Activated CD4-positive, alpha-beta T cell treated with anti-CD3 and anti-CD28 coated beads, Interleukin-2, amount 50 U/mL, for 16 hours (primary cell): Measurements from ENCODE around the gene TSEN34.
"Not testable (repeated sequence)": the region's sequence is repeated elsewhere in the genome, so short reads cannot be mapped to it uniquely, and the experiment has no call there.

Source experiments
- DNase-seq: peaks from one replicate; pipeline ENCODE4 v3.0.0-alpha.2; 2020

Gene TSEN34

DNA sequence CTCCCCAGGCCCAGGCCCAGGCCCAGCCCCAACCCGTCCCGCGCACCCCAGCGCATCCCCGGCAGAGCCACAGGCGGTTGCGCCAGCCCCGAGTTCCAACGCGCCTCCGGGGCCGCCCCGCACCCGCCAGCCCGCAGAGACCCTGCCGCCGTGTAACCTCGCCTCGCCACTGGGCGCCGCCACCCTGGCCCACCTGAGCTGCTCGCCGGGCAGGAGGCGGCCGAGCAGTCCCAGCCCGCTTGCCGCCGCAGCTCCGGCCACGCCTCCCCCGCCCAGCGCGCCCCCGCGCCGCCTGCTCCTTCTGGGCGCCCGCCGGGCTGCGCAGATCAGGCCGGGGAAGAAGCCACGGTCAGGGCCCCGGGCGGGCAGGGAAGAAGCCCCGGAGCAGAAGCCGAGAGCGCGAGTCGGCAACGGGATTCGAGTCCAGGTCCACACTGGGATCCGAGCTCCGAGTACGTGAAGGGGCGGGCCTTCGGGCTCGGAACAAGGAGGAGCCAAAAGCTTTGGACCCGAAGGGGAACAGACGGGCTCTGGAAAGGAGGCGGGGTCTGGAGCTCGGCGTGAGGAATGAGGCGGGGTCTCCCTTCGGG, 1.9 kb upstream of the TSEN34 start, which contains the start of gene MBOAT7:
MBOAT7 (minus strand) TSS at position 436 of the 590 bp plus-strand sequence. CDS start 1,072 bp downstream, outside the sequence.
- DNase-seq, result no peak

DNA sequence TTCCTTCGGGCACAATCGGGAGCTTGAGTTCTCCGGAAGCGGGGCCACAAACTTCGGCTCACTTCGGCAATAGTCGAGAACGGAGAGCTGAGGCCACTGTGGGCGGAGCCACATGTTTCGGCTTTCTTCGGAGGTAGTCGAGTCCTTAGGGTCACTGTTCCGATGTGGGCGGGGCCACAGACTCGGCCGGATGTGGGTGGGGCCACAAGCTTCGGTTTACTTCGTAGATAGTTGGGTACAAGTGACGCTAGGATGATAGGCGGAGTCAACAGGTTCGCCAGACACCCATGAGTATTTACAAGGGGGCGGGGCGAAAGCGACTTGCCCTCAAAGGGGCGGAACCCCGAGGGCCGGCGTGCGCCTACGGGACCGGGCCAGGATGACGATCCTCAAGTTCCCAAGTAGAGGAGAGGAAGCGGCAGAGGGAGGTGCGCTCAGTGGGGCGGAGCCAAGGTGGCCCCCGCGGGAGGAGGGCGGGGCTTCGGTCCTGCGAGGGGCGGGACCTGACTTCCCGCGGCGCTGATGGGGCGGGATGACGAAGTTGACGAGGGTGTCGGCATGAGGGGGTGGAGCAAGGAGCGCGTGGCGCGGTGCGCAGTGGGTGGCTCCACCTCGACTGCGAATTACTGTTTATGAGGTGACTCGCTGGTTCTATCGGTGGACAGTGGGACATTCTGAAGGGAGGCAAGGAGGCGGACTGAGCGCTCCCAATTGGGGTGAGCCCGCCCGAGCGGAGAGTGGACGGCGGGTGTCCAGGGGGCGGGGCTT, 1.2 kb upstream of the TSEN34 start:
- peak; percentile 100 for DNase-seq

DNA sequence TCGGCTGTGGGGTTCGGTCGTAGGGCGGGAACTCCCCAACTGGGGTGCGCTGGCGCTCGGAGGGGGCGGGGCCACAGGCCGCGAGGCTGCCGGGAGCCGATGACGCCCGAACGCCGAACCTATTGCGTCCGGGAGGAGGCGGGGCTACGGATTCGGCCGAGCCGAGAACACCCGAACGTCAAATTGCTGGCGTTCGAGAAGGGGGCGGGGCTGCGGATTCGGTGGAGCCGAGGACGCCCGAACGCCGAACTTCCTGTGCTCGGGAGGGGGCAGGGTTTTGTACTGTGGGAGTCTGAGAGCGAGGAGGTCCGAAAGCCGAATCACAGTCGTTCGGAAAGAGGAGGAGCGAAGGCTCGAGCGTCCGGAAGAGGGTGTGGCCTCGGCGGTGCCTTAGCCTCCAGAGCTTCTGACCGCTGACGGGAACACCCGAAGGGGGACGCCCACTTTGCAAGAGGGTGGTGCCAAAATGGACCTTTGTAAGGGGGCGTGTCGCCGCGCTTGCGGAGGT, 551 bp upstream of the TSEN34 start:
- peak; percentile 100 for DNase-seq

DNA sequence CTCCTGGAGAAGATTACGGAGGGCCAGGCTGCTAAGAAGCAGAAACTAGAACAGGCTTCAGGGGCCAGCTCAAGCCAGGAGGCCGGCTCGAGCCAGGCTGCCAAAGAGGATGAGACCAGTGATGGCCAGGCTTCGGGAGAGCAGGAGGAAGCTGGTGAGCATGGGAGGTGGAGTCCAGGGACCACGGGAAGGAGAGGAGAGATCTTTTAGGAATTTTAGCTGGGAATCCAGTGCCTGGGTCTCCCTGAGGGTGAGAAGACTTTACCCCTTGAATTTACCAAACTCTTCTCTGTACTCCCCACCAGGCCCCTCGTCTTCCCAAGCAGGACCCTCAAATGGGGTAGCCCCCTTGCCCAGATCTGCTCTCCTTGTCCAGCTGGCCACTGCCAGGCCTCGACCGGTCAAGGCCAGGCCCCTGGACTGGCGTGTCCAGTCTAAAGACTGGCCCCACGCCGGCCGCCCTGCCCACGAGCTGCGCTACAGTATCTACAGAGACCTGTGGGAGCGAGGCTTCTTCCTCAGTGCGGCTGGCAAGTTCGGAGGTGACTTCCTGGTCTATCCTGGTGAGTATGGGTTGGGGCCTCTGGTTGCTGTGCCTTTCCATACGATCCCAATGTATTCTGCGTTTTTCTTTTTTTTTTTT, 824 bp downstream of the TSEN34 start:
- DNase-seq, result no peak

DNA sequence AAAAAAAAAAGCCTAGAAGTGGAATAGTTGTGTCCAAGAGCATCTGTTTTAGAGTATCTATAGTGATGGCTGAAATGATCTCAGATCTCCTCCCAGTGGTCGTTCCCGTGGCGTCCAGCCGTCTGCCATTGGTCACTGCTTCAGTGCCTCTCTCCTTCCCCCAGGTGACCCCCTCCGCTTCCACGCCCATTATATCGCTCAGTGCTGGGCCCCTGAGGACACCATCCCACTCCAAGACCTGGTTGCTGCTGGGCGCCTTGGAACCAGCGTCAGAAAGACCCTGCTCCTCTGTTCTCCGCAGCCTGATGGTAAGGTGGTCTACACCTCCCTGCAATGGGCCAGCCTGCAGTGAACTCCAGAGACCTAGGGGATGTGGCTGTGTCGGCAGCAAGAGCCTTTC, 1.9 kb downstream of the TSEN34 start:
- no peak for DNase-seq

DNA sequence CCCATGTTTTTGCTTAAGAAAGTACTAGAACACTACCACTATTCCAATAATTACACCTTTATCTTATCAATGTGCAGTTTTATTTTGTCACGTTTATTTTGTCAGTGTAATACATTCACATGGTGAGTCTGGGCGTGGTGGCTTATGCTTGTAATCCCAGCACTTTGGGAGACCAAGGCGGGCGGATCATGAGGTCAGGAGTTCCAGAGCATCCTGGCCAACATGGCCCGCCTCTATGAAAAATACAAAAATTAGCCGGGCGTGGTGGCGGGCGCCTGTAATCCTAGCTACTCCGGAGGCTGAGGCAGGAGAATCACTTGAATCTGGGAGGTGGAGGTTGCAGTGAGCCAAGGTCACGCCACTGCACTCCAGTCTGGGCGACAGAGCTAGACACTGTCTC, 3.4 kb downstream of the TSEN34 start:
- not testable (repeated sequence) for DNase-seq

DNA sequence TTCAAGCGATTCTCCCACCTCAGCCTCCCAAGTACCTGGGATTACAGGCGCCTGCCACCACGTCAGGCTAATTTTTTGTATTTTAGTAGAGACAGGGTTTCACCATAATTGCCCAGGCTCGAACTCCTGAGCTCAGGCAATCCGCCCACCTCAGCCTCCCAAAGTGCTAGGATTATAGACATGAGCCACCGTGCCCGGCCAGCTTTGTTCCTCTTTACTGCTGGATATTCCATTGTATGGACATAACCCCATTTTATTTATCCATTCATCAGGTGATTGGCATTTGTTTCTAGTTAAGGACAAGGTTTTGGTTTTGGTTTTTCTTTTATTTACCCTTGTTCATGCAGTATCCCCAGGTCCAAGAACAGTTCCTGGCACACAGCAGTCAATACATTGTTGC, 5.4 kb downstream of the TSEN34 start:
- no peak for DNase-seq

DNA sequence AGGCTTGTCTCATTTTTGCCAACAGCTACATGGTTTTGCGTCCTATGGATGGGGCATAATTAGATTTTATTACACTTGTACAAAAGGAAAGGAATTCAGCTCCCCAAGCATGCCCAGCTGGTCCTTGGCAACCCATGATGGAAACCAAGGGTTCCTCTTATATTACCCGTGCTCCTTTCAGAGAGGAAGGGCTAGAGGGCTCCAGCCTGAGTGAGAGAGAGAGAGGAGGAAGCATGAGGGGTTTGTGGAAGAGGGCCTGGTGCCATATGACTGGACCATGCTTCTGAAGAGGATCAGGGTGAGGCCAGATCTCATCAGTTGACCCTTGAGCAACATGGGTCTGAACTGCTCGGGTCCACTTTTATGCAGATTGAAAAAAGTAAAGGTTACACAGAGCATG, 6.0 kb downstream of the TSEN34 start:
- DNase-seq, result no peak

DNA sequence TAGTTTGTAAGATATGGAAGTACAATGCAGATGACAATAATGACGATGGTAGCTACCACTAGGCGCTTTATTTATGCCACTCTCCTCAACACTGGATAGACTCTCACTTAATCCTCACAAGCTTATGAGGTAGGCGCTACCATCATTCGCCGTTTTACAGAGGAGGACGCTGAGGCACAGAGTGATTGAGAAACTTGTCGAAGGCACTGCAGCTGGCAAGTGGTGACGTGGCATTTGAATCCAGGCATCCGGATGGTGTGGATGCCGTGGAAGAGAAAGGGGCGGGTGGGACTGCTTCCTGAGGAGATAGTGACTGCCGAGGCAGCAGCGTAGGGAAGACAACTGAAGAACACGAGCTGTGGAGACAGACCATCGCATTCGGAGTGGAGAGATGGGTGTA, 8.3 kb downstream of the TSEN34 start:
- no peak for DNase-seq

DNA sequence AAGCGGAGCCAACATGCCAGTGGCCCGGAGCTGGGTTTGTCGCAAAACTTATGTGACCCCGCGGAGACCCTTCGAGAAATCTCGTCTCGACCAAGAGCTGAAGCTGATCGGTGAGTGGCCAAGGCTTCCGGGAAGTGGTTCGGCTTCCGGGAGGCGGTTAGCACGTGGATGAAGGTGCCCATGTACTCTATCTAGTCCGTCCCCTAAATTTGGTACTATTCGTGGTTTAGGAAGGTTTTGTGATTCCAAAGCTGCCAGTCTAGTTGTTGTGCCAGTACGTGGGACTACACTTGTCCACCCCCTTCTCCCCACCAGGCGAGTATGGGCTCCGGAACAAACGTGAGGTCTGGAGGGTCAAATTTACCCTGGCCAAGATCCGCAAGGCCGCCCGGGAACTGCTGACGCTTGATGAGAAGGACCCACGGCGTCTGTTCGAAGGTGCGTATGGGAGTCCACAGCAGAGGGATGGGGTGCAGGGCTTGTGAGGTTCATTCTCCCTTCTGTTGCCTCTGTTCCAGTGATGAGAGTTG, 10.1 kb downstream of the TSEN34 start:
- DNase-seq, result no peak

DNA sequence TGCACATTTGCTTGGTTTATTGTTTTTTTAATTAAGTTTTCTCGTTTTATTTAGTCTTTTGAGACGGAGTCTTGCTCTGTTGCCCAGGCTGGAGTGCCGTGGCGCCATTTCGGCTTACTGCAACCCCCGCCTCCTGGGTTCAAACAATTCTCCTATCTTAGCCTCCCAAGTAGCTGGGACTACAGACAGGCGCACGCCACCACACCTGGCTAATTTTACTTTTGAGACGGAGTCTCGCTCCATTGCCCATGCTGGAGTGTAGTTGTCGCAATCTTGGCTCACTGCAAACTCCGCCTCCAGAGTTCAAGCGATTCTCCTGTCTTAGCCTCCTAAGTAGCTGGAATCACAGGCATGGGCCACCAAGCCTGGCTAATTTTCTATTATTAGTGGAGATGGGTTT, 10.9 kb downstream of the TSEN34 start:
- no peak for DNase-seq

DNA sequence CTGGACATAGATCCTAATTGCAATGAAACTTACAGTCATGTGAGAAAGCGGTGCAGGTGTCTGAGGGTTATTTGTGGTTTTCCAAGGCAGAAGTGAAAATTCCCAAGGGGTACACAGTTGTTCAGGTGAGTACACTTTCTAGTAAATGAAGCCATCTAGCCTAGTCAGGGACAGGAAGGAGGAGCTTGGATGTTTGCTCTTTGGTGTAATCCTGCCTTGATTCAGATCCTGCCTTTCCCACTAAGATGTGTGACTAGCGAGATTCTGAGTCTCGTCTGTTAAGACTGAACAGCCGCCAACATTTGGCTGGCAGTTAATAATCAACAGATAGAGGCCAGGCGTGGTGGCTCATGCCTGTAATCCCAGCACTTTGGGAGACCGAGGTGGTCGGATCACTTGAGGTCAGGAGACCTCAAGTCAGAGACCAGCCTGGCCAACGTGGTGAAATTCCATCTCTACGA, 12.1 kb downstream of the TSEN34 start:
- no peak for DNase-seq

DNA sequence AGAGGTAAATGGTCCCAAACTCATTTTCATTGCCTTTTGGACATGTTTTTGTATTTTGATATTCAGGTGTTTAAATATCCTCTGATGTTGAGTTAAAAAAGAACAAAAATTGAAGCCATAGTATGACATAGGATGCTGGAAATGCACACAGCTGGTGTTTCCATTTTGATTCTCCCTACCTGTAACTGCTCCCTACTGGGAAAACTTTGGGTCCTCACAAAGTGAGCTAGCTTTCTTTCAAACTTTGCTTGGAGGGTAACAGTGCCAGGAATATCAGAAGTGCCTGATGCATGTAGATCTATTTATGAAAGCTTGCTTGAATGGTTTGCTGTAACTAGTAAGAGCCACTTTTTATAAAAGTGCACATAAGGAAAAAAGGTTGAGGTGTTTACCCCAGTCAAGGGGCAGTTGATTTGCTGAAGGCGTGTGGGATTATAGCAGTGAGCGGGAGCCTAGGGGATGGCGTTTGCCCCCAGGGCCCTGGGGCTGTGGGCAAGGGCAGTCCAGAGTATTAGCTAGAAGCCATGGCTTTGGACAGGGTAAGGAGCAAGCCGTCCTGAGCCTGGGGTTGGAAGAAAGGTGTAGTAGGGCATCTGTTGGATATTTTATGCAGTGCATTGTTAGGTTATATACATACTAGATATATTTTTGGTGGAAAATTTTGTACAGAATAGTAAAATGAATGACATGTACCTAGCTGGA, 13.8 kb downstream of the TSEN34 start:
- DNase-seq, result no peak

DNA sequence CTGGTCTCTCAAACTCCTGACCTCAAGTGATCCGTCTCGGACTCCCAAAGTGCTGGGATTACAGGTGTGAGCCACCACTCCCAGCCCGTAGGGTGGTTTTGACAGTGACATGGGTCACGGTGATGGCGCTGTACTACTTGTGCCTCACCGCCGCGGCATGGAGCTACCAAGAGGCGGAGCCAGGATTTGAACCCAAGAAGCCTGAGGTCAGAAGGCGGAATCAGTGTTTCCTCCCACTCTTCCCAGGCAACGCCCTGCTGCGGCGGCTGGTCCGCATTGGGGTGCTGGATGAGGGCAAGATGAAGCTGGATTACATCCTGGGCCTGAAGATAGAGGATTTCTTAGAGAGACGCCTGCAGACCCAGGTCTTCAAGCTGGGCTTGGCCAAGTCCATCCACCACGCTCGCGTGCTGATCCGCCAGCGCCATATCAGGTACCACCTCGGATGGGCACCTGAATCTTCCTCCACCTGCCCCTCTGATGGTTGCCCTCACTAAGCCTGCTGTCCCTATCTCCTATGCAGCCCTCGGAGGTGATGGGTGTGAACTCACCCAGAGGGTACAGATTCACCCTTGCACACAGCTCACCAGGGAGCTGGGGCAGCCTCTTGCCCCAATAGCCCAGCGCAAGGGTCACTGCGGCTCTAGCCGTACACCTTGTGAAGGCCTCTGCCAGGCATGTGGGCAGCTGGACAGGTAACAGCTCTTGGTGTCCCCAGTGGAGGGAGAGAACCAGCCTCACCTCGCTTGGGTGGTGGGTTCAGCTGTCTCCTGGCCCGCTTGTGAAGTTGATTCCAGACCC, 15.1 kb downstream of the TSEN34 start:
- DNase-seq, result no peak

DNA sequence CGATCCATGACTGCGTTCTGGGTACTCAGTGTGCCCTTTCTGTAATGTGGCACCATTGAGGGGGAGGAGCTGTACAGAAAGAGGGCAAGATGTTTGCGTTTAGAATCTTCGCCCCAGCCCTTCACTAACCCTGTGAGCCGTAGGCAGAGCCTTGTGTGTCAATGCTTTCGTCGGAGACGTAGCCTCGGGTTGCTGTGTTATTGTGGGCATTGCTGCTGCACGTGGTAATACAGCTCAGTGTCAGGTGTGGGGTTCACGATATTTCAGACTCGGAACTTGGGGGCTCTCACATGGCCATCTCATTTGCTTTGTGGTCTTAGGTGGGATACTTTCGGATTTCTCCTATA, 15.7 kb downstream of the TSEN34 start:
- DNase-seq, result no peak

DNA sequence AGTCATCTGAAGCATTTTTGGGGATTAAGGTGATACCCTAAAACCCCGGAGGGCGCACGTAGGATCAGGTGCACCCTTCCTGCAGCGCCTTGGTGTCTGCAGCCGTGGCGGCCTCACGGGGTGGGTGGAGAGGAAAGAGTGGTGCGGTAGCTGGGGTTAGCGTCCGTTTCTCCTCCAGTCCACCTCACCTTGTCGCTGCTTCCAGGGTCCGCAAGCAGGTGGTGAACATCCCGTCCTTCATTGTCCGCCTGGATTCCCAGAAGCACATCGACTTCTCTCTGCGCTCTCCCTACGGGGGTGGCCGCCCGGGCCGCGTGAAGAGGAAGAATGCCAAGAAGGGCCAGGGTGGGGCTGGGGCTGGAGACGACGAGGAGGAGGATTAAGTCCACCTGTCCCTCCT, 16.1 kb downstream of the TSEN34 start:
- not testable (repeated sequence) for DNase-seq

DNA sequence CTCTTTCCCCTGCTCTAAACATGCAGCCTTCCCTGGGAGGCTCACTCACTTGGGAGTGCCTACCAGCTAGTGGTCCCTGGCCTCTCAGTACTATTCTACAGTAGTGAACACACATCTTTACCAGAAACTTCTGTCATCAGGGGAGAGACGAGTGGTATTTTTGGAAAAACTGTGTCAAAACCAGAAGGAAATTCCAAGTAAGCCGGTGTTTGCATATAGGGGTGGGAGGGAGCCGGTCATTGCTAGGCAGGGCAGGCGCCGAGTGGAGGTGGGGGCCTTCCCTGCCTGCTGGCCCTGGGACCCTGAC, 16.5 kb downstream of the TSEN34 start:
- no peak for DNase-seq

DNA sequence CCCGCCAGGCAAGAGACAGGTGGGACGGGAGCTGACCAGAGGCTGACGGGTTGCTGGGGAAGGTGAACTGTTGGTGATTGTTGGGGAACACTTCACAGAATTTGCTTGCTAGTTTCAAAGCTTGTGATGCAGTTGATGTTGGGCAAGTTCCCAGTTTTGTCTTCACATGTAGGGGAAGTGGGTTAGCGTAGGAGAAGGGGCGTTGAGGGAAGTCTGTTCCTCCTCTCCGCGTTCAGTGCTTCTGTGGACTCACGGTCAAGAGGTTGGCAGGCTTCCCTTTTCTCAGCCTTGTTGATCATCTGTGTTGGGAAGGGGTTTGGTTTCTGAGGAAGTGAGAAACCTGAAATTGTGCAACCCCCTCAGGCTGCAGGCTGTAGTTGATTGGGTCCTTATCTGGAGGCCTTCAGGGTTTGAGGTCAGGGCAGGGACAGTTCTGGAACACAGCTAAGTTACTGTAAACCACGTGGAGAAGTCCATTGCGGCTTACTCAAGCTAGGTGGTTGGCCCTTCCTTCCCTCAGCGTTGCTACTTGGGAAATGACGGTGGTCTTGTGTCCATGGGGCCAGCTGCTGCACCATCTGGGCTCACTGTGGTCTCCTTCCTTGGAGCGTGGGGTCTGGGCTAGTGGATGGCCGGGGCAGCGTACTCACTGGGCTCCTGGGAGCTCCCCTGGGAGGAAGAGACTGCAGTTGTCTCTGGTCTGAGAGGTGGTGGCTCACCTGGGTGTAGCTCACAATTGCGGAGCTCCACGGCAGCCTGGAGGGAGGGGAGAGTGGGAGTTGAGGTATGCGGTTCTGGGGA, 17.1 kb downstream of the TSEN34 start:
- DNase-seq, result peak; percentile 63

DNA sequence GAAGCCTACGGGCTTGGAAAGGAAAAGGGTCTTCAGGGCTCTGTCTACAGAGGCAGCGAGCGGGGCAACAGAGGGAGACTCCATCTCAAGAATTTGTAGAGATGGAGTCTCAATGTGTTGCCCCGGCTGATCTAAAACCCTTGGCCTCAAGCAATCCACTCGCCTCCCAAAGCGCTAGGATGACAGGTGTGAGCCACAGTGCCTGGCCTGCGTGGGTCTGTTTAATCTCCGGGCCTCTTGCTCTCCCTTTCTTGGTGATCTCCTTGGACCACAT, 17.6 kb downstream of the TSEN34 start:
- no peak for DNase-seq

DNA sequence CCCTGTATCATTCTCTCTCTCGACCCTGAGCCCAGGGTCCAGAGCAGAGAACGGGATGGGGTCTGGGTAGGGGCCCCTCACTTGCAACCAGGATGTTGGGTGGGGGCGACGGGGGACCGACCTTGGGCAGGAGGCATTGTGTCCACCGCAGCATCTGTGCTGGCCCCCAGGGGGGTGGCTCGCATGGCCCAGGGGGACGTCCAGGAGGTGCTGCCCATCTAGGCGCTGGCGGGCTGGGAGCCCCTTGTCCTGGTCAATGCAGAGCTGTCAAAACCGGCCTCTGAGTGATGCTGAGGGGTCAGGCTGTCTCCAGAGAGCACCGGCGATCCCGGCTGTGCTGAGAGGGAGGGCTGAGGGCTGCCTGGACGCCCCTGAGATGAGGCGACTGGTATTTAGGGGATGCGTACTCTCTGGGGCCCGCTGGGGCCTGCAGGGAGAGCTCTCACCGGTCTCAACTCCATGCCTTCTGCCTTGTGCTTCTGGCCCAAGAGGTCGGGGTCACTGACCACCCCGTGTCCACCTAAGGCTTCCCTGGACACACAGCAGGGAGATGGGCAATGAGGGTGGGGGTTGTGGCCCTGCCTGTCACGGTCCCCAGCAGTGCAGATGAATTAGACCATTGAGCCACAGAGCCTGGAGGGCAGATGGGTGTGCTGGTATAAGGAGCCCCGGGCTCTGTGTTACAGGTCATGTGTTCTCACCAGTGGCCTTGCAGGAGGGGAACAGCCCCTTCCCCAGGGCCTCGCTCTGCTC, 18.1 kb downstream of the TSEN34 start:
- DNase-seq, result no peak
